DOHH2 (cell line): Measurements from ENCODE around the gene C1QBP.

ENCODE experiments used
- H3F3A ChIP-seq: fragments of 200-600 bp; sonication (generic), shearing (Covaris generic); 2 replicates; pipeline ENCODE4 v1.6.0; 2016; ENCODE audit warnings: antibody characterized with exemption, mild to moderate bottlenecking; ENCODE audit not compliant: control insufficient read depth, insufficient read depth
- H3K27ac ChIP-seq: fragments of 200-600 bp; sonication (generic); 2 replicates; pipeline ENCODE4 v1.5.1; 2014; ENCODE audit warnings: low read depth, mild to moderate bottlenecking, low read length, moderate library complexity
- H3K27me3 ChIP-seq: fragments of 200-600 bp; sonication (generic); 2 replicates; pipeline ENCODE4 v1.6.1; 2014; ENCODE audit warnings: mild to moderate bottlenecking, low read length, mixed read lengths; ENCODE audit not compliant: control insufficient read depth
- H3K36me3 ChIP-seq: fragments of 200-600 bp; sonication (generic); 2 replicates; pipeline ENCODE4 v1.6.1; 2014; ENCODE audit warnings: mild to moderate bottlenecking, low read length, moderate library complexity, mixed read lengths; ENCODE audit not compliant: control insufficient read depth
- H3K4me1 ChIP-seq: fragments of 200-600 bp; sonication (generic); 2 replicates; pipeline ENCODE4 v1.6.1; 2014; ENCODE audit warnings: mild to moderate bottlenecking, low read length, mixed read lengths; ENCODE audit not compliant: control insufficient read depth
- H3K4me2 ChIP-seq: fragments of 200-600 bp; sonication (generic); 2 replicates; pipeline ENCODE4 v1.6.0; 2014; ENCODE audit warnings: mild to moderate bottlenecking, low read length, moderate library complexity
- H3K4me3 ChIP-seq: fragments of 200-600 bp; sonication (generic); 2 replicates; pipeline ENCODE4 v1.5.1; 2014; ENCODE audit warnings: mild to moderate bottlenecking, low read length, mixed read lengths
- H3K79me2 ChIP-seq: fragments of 200-600 bp; sonication (generic); 2 replicates; pipeline ENCODE4 v1.6.1; 2014; ENCODE audit warnings: mild to moderate bottlenecking, low read length, mixed read lengths; ENCODE audit not compliant: control insufficient read depth
- H3K9me2 ChIP-seq: fragments of 200-600 bp; sonication (generic); replicated peaks from 2 replicates; pipeline ENCODE4 v1.6.1; 2014; ENCODE audit warnings: mild to moderate bottlenecking, low read length, mixed read lengths; ENCODE audit not compliant: control insufficient read depth
- H3K9me3 ChIP-seq: fragments of 200-600 bp; sonication (generic); 2 replicates; pipeline ENCODE4 v1.6.1; 2014; ENCODE audit warnings: antibody characterized with exemption, low read length, mixed read lengths; ENCODE audit not compliant: control insufficient read depth, insufficient read depth
- H4K20me1 ChIP-seq: fragments of 200-600 bp; sonication (generic); 2 replicates; pipeline ENCODE4 v1.6.0; 2014; ENCODE audit warnings: low read depth, mild to moderate bottlenecking, antibody characterized with exemption, low read length, moderate library complexity; ENCODE audit not compliant: control insufficient read depth, insufficient read depth
- CTCF ChIP-seq: fragments of 200-600 bp; sonication (generic); IDR thresholded peaks from one replicate; pipeline ENCODE4 v1.5.1; 2014; ENCODE audit warnings: antibody characterized with exemption, mild to moderate bottlenecking, low read depth, low read length; ENCODE audit not compliant: poor library complexity, severe bottlenecking
- EZH2phosphoT487 ChIP-seq: fragments of 200-600 bp; sonication (generic); IDR thresholded peaks from 2 replicates; pipeline ENCODE4 v1.6.1; 2017; ENCODE audit warnings: borderline replicate concordance, mild to moderate bottlenecking, antibody characterized with exemption, low read length, moderate library complexity, mixed read lengths

The C1QBP gene

GRCh38 chr17:5419959-5420653, 18.8 kb downstream of the C1QBP start, which contains the start of gene RPAIN:
RPAIN (plus strand) TSS chr17:5420182; CDS start chr17:5420211, 29 bp downstream.
- Histone ChIP-seq H3F3A (peaks cover 5% of the 10 kb centered on the region), H3K79me2 (peaks cover 87% of the 10 kb centered on the region)

GRCh38 chr17:5419356-5419958, 19.5 kb downstream of the C1QBP start, which contains the start of gene NUP88:
NUP88 (minus strand) TSS chr17:5419662; CDS start chr17:5419650, 12 bp downstream.
- Histone ChIP-seq H3F3A (peaks cover 5% of the 10 kb centered on the region), H3K27me3 (no peaks in the 10 kb centered on the region), H3K36me3 (peaks cover 83% of the 10 kb centered on the region), H4K20me1 (peaks cover 24% of the 10 kb centered on the region), H3K9me3 (no peaks in the 10 kb centered on the region), H3K4me1 (peaks cover 36% of the 10 kb centered on the region), H3K4me2 (peak within 1 kb of the TSS; percentile 90), H3K79me2 (peaks cover 86% of the 10 kb centered on the region), H3K27ac (peak within 1 kb of the TSS; percentile 90), H3K9me2 (no peaks in the 10 kb centered on the region), H3K4me3 (peak within 1 kb of the TSS; percentile 93)
- no peak for TF ChIP-seq CTCF
- no peak for TF ChIP-seq EZH2phosphoT487

More at GRCh38 chr17:5419959-5420653, 18.8 kb downstream of the C1QBP start, which contains the start of gene RPAIN:
- Histone ChIP-seq H3K27ac (peak within 1 kb of the TSS; percentile 90), H3K27me3 (no peaks in the 10 kb centered on the region), H3K36me3 (peaks cover 84% of the 10 kb centered on the region), H3K4me2 (peak within 1 kb of the TSS; percentile 90), H3K9me3 (no peaks in the 10 kb centered on the region), H3K9me2 (no peaks in the 10 kb centered on the region), H4K20me1 (peaks cover 23% of the 10 kb centered on the region), H3K4me3 (peak within 1 kb of the TSS; percentile 93), H3K4me1 (peaks cover 36% of the 10 kb centered on the region)
- TF ChIP-seq EZH2phosphoT487 (no peak), CTCF (no peak)

- Histone ChIP-seq H3K9me2 (no peaks in the 10 kb centered on the region), H3K27me3 (no peaks in the 10 kb centered on the region), H3K36me3 (peaks cover 84% of the 10 kb centered on the region), H3K79me2 (peaks cover 88% of the 10 kb centered on the region), H3K9me3 (no peaks in the 10 kb centered on the region), H3F3A (peaks cover 5% of the 10 kb centered on the region), H3K4me1 (peaks cover 36% of the 10 kb centered on the region), H3K27ac (peak overlapping the region; percentile 90), H4K20me1 (peaks cover 24% of the 10 kb centered on the region), H3K4me3 (peak overlapping the region; percentile 93), H3K4me2 (peak overlapping the region; percentile 90)
- TF ChIP-seq CTCF (no peak), EZH2phosphoT487 (no peak)
Measured at GRCh38 chr17:5418858-5419355, 20.0 kb downstream of the C1QBP start.
